Left forelimb (tissue), 1 donor: ENCODE results near the gene CLDN7.

Experiments used
- DNase-seq: peaks from one replicate; pipeline ENCODE4 v3.0.0-alpha.2; 2018; ENCODE audit warnings: low spot score

CLDN7 gene

GRCh38 chr17:7236808-7237207, 25.5 kb downstream of the CLDN7 start:
- DNase-seq: no peak

- DNase-seq: no peak
These were observed 26.3 kb downstream of the CLDN7 start for GRCh38 chr17:7235693-7236665.

- DNase-seq: peak; percentile 97
These were observed 28.0 kb downstream of the CLDN7 start, which contains the start of gene DVL2 for GRCh38 chr17:7234083-7234951. Gene DVL2 (minus strand): TSS chr17:7234517. CDS start chr17:7234262, 255 bp downstream.

- DNase-seq: no peak
These were observed 28.6 kb downstream of the CLDN7 start for GRCh38 chr17:7233701-7234082.

GRCh38 chr17:7232114-7232513, 30.2 kb downstream of the CLDN7 start:
- no peak for DNase-seq

- no peak for DNase-seq
These were observed 32.8 kb downstream of the CLDN7 start for GRCh38 chr17:7229504-7229903.

- DNase-seq: no peak
These were observed 33.4 kb downstream of the CLDN7 start for GRCh38 chr17:7228920-7229319.

GRCh38 chr17:7226721-7227710, 35.3 kb downstream of the CLDN7 start:
- DNase-seq: no peak

GRCh38 chr17:7225711-7226331, 36.5 kb downstream of the CLDN7 start:
- DNase-seq: no peak

GRCh38 chr17:7224661-7225111, 37.6 kb downstream of the CLDN7 start:
- no peak for DNase-seq

GRCh38 chr17:7224110-7224509, 38.2 kb downstream of the CLDN7 start:
- DNase-seq: peak; percentile 55

GRCh38 chr17:7223375-7223774, 38.9 kb downstream of the CLDN7 start:
- no peak for DNase-seq

GRCh38 chr17:7222972-7223292, 39.3 kb downstream of the CLDN7 start:
- DNase-seq: no peak

GRCh38 chr17:7222093-7222971, 39.9 kb downstream of the CLDN7 start:
- DNase-seq: no peak

GRCh38 chr17:7221278-7222092, 40.8 kb downstream of the CLDN7 start:
- DNase-seq: no peak

GRCh38 chr17:7220593-7221277, 41.5 kb downstream of the CLDN7 start:
- DNase-seq: no peak

GRCh38 chr17:7219812-7220592, 42.3 kb downstream of the CLDN7 start, which contains the start of the genes ACADVL and DLG4:
Gene ACADVL (plus strand): TSS chr17:7219938. CDS start chr17:7219985, 47 bp downstream.
Gene DLG4 (minus strand): TSS chr17:7219836.
- peak; percentile 93 for DNase-seq
